OCI-LY7 (cell line): ENCODE measurements around the gene MRI1. TPM values are rescaled to one million over a fixed set of nuclear protein-coding genes. Genes with fewer than 3 reads are reported as not detected.

ENCODE experiments used
- BruUV-seq: library from RNA; stranded (reverse); fragments of 400-500 nt; replicated peaks from 2 replicates; lab custom pipeline; 2021; lab: Mats Ljungman, UMichigan
- CTCF ChIA-PET: fragments of 300-600 bp; sonication (Branson Sonifier 250); formaldehyde crosslinking; loops from one replicate; lab custom pipeline; 2022; ENCODE audit warnings: antibody characterized with exemption; ENCODE audit not compliant: unreplicated experiment; lab: Charles Lee
- POLR2A ChIA-PET: fragments of 300-600 bp; sonication (Branson Sonifier 250); formaldehyde crosslinking; loops from one replicate; lab custom pipeline; 2022; ENCODE audit warnings: antibody characterized with exemption; lab: Charles Lee
- DNase-seq: peaks from one replicate; pipeline ENCODE4 v3.0.0-alpha.2; 2015; ENCODE audit warnings: low spot score
- H2AFZ ChIP-seq: fragments of 200-600 bp; sonication (generic), shearing (Covaris generic); 2 replicates; pipeline ENCODE4 v1.6.1; 2014; ENCODE audit warnings: mild to moderate bottlenecking, antibody characterized with exemption, low read length, moderate library complexity
- H3K27ac ChIP-seq: fragments of 200-600 bp; sonication (generic); 2 replicates; pipeline ENCODE4 v1.5.1; 2014; ENCODE audit warnings: mixed run types, low read depth, mild to moderate bottlenecking, moderate library complexity, low read length, inconsistent platforms; ENCODE audit not compliant: poor library complexity, severe bottlenecking
- H3K36me3 ChIP-seq: fragments of 200-600 bp; sonication (generic); 2 replicates; pipeline ENCODE4 v1.6.1; 2014; ENCODE audit warnings: mild to moderate bottlenecking, antibody characterized with exemption, low read length, moderate library complexity, mixed read lengths; ENCODE audit not compliant: insufficient read depth
- H3K4me1 ChIP-seq: fragments of 200-600 bp; sonication (generic); 2 replicates; pipeline ENCODE4 v1.5.1; 2014; ENCODE audit warnings: mild to moderate bottlenecking, low read length; ENCODE audit not compliant: insufficient read depth, poor library complexity, severe bottlenecking
- H3K4me2 ChIP-seq: fragments of 200-600 bp; sonication (generic); 2 replicates; pipeline ENCODE4 v1.6.1; 2014; ENCODE audit warnings: mild to moderate bottlenecking, low read length
- H3K4me3 ChIP-seq: fragments of 200-600 bp; sonication (generic); 2 replicates; pipeline ENCODE4 v1.5.1; 2014; ENCODE audit warnings: mild to moderate bottlenecking, low read depth, low read length; ENCODE audit not compliant: poor library complexity, severe bottlenecking
- H3K79me2 ChIP-seq: fragments of 200-600 bp; sonication (generic); 2 replicates; pipeline ENCODE4 v1.6.1; 2016; ENCODE audit warnings: low read depth, mild to moderate bottlenecking, low read length, moderate library complexity, mixed read lengths; ENCODE audit not compliant: insufficient read depth
- H3K9me2 ChIP-seq: fragments of 200-600 bp; sonication (generic); 2 replicates; pipeline ENCODE4 v1.6.1; 2016; ENCODE audit warnings: mild to moderate bottlenecking, low read length, mixed read lengths; ENCODE audit not compliant: insufficient read depth
- H3K9me3 ChIP-seq: fragments of 200-600 bp; sonication (generic); 2 replicates; pipeline ENCODE4 v1.6.1; 2014; ENCODE audit warnings: mild to moderate bottlenecking, mixed run types, low read length, mixed read lengths
- H4K20me1 ChIP-seq: fragments of 200-600 bp; sonication (generic); 2 replicates; pipeline ENCODE4 v1.6.1; 2014; ENCODE audit warnings: mild to moderate bottlenecking, antibody characterized with exemption, low read length, moderate library complexity, mixed read lengths; ENCODE audit not compliant: insufficient read depth
- CTCF ChIP-seq: fragments of 200-600 bp; sonication (generic); conservative IDR thresholded peaks from 2 replicates; pipeline ENCODE4 v1.5.1; 2014; ENCODE audit warnings: mild to moderate bottlenecking, antibody characterized with exemption, low read length, moderate library complexity, mixed read lengths
- EZH2phosphoT487 ChIP-seq: fragments of 200-600 bp; sonication (generic); IDR thresholded peaks from 2 replicates; pipeline ENCODE4 v1.6.1; 2018; ENCODE audit warnings: low read depth, borderline replicate concordance, mild to moderate bottlenecking, mixed run types, antibody characterized with exemption, low read length, moderate library complexity, mixed read lengths
- intact Hi-C: fragments of 100-400 bp; cut with micrococcal nuclease; formaldehyde crosslinking; loops from one replicate; pipeline ENCODE4 v1.10.0; 2022; ENCODE audit not compliant: unreplicated experiment
- total RNA-seq, 2 experiments: library from RNA; depleted of rRNA in 1 of 2; stranded (reverse); fragments of >200 nt in 1 of 2; shearing (Covaris generic) in 1 of 2; gene quantifications; 2 replicates each; pipeline ENCODE4 v1.2.3, GENCODE V29; 2014 to 2022

MRI1 gene
- total RNA-seq, 2 experiments from 2014 or later = 23.4 to 27.3 TPM

GRCh38 chr19:13803038-13803437, 38.7 kb downstream of the MRI1 start:
- no peaks in the 10 kb centered on the region for H3K79me2 ChIP-seq
- H3K4me3 ChIP-seq = no peak overlapping the region
- BruUV-seq = no TSS peak
- H3K27ac ChIP-seq = no peak overlapping the region
- CTCF ChIA-PET = no interaction called here
- no peak overlapping the region for H3K4me2 ChIP-seq
- no peak for TF ChIP-seq CTCF
- no peak for TF ChIP-seq EZH2phosphoT487
- no peaks in the 10 kb centered on the region for H3K9me3 ChIP-seq
- DNase-seq = no peak
- no peaks in the 10 kb centered on the region; the same call in 1 of the 2 replicates for H3K36me3 ChIP-seq
- H2AFZ ChIP-seq = no peak overlapping the region
- H3K4me1 ChIP-seq = no peaks in the 10 kb centered on the region
- POLR2A ChIA-PET = no interaction called here
- H3K9me2 ChIP-seq = no peaks in the 10 kb centered on the region
- no peaks in the 10 kb centered on the region for H4K20me1 ChIP-seq
- intact Hi-C loops = no loop called here

GRCh38 chr19:13804830-13805683, 40.7 kb downstream of the MRI1 start:
- no peak for DNase-seq
- no peaks in the 10 kb centered on the region for H3K9me3 ChIP-seq
- CTCF ChIA-PET = no interaction called here
- no peaks in the 10 kb centered on the region for H3K4me1 ChIP-seq
- no peaks in the 10 kb centered on the region for H3K9me2 ChIP-seq
- no peak overlapping the region for H3K27ac ChIP-seq
- H4K20me1 ChIP-seq = no peaks in the 10 kb centered on the region
- H3K4me2 ChIP-seq = no peak overlapping the region
- no TSS peak for BruUV-seq
- peak; percentile 44; the same call in 1 of the 2 replicates for TF ChIP-seq CTCF
- TF ChIP-seq EZH2phosphoT487 = no peak
- H3K4me3 ChIP-seq = no peak overlapping the region
- intact Hi-C loops = no loop called here
- H3K36me3 ChIP-seq = no peaks in the 10 kb centered on the region; the same call in 1 of the 2 replicates
- no peaks in the 10 kb centered on the region for H3K79me2 ChIP-seq
- POLR2A ChIA-PET = no interaction called here
- H2AFZ ChIP-seq = no peak overlapping the region

GRCh38 chr19:13806728-13807127, 42.4 kb downstream of the MRI1 start:
- intact Hi-C loops = no loop called here
- H3K79me2 ChIP-seq = no peaks in the 10 kb centered on the region
- POLR2A ChIA-PET = no interaction called here
- H2AFZ ChIP-seq = no peak overlapping the region
- no peaks in the 10 kb centered on the region for H3K4me1 ChIP-seq
- no peak overlapping the region for H3K27ac ChIP-seq
- H3K4me2 ChIP-seq = no peak overlapping the region
- no TSS peak for BruUV-seq
- H3K9me2 ChIP-seq = no peaks in the 10 kb centered on the region
- no peaks in the 10 kb centered on the region; the same call in 1 of the 2 replicates for H3K36me3 ChIP-seq
- CTCF ChIA-PET = no interaction called here
- TF ChIP-seq CTCF = no peak
- no peak for TF ChIP-seq EZH2phosphoT487
- DNase-seq = no peak
- no peaks in the 10 kb centered on the region for H3K9me3 ChIP-seq
- no peaks in the 10 kb centered on the region for H4K20me1 ChIP-seq
- H3K4me3 ChIP-seq = no peak overlapping the region
